Measurements from ENCODE around the gene SSC4D. TPM values are rescaled to one million over a fixed set of nuclear protein-coding genes. Genes with fewer than 3 reads are reported as not detected.
A peak's percentile ranks its signal among the peaks of the same experiment; 100 is the strongest.
"Not testable (repeated sequence)": the region's sequence is repeated elsewhere in the genome, so short reads cannot be mapped to it uniquely, and the experiment has no call there.

SSC4D gene
- total RNA-seq, 2 donors from 2014 or later, result 0.61 to 0.62 TPM

DNA sequence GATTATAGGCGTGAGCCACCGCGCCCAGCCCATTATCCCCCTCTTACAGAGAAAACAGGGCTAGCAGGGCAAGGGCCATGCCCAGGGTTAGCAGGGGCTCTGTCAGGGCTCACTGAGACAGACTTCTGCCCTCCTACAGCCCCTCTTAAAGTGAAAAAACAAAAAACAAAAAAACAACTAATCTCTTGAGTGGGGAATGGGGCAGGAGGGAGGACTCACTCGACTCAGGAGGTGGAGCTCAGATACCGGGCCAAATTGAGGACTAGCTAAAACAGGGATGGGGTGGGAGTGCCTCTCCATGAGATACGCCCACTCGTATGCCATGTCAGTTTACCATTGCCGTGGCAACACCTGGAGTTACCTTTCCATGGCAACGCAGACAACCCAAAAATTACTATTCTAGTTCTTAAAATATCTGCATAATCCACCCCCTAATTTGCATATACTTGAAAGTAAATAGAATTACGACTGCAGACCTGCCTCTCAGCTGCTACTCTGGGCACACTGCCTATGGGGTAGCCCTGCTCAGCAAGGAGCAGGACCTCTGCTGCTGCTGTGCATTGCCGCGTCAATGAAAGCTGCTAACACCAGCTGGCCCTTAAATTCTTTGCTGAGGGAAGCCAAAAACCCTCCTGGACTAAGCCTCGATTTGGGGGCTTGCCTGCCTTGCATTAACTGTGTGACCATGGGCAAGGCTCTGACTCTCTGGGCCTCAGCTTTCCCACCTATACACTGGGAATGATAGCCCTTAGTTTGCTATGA lies 13.4 kb downstream of the SSC4D start:
- Mint-ChIP-seq H3K9me3 (no peaks in the 10 kb centered on the region), H3K27ac (no peak overlapping the region), H3K36me3 (no peaks in the 10 kb centered on the region)
- ATAC-seq (no peak), DNase-seq (ENCODE audit: low spot score in 2 of 2) (no peak)

- not testable (repeated sequence) for H3K27ac Mint-ChIP-seq; H3K9me3 Mint-ChIP-seq; H3K36me3 Mint-ChIP-seq; ATAC-seq; DNase-seq (ENCODE audit: low spot score in 2 of 2)
Observed at GRCh38 chr7:76395605-76395964, 13.9 kb downstream of the SSC4D start.

DNA sequence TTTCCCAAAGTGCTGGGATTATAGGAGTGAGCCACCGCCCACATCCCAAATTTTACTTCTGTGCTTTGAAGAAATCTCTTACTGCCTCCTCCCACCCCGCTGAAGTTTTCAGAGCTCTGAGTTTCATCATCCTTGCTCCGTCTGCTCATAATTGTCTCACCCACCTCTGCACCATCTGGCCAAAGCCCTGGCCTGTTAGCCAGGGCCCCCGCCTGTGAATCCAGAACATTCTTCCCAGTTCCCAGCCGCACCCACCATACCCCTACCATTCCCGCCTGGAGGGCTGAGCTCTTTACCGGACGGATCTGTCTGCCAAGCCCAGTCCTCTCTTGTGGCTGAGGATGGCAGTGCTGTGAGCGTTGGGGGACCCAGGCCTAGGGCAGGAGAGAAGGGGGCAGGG lies 14.5 kb downstream of the SSC4D start:
- DNase-seq (ENCODE audit: low spot score in 2 of 2), result no peak
- H3K27ac Mint-ChIP-seq, result no peak overlapping the region
- no peaks in the 10 kb centered on the region for H3K36me3 Mint-ChIP-seq
- no peak for ATAC-seq
- H3K9me3 Mint-ChIP-seq, result no peaks in the 10 kb centered on the region

GRCh38 chr7:76393116-76394031 lies 16.1 kb downstream of the SSC4D start:
- ATAC-seq (peak; percentile 87 to 88), DNase-seq (ENCODE audit: low spot score in 2 of 2) (peak; percentile 93 to 96)
- Mint-ChIP-seq H3K9me3 (no peaks in the 10 kb centered on the region), H3K27ac (peak overlapping the region; percentile 69 to 88), H3K36me3 (no peaks in the 10 kb centered on the region)

GRCh38 chr7:76392531-76393115 lies 16.9 kb downstream of the SSC4D start:
- no peaks in the 10 kb centered on the region for H3K36me3 Mint-ChIP-seq
- DNase-seq (ENCODE audit: low spot score in 2 of 2) (no peak), ATAC-seq (peak in 1 of 2 donors; percentile 2)
- H3K9me3 Mint-ChIP-seq, result no peaks in the 10 kb centered on the region
- H3K27ac Mint-ChIP-seq, result peak overlapping the region; percentile 69 to 88

- H3K9me3 Mint-ChIP-seq, result no peaks in the 10 kb centered on the region
- H3K27ac Mint-ChIP-seq, result peak overlapping the region in 1 of 2 donors; percentile 56
- ATAC-seq (no peak), DNase-seq (ENCODE audit: low spot score in 2 of 2) (no peak)
- no peaks in the 10 kb centered on the region for H3K36me3 Mint-ChIP-seq
Observed at GRCh38 chr7:76390092-76390491, 19.4 kb downstream of the SSC4D start.

GRCh38 chr7:76387789-76388188 lies 21.7 kb downstream of the SSC4D start:
- H3K27ac Mint-ChIP-seq; H3K9me3 Mint-ChIP-seq; DNase-seq (ENCODE audit: low spot score in 2 of 2); ATAC-seq; H3K36me3 Mint-ChIP-seq: not testable (repeated sequence)

DNA sequence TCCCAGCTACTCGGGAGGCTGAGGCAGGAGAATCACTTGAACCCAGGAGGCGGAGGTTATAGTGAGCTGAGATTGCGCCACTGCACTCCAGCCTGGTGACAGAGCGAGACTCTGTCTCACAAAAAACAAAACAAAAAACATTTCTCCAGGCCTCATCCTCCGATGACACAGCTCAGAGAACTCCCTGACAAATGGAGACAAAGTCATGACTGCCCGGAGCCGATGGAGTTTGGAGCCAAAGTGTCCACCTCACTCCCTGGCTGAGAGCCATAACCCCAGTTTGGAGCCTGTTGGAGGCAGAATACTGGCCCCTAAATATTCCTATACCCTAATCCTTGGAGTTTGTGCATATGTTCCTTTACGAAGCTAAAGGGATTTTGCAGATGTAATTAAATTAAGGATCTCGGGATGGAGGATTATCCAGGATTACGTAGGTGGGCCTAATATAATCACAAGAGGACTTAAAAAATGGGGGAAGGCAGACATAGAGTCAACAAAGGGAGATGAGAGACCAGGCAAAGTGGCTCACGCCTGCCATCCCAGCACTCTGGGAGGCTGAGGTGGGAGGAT lies 22.7 kb downstream of the SSC4D start:
- Mint-ChIP-seq H3K36me3 (no peaks in the 10 kb centered on the region), H3K9me3 (no peaks in the 10 kb centered on the region), H3K27ac (no peak overlapping the region)
- DNase-seq (ENCODE audit: low spot score in 2 of 2), result no peak
- no peak for ATAC-seq

GRCh38 chr7:76383089-76383944 lies 26.2 kb downstream of the SSC4D start:
- no peak for DNase-seq (ENCODE audit: low spot score in 2 of 2)
- no peaks in the 10 kb centered on the region for H3K36me3 Mint-ChIP-seq
- no peak overlapping the region for H3K27ac Mint-ChIP-seq
- no peak for ATAC-seq
- no peaks in the 10 kb centered on the region for H3K9me3 Mint-ChIP-seq

DNA sequence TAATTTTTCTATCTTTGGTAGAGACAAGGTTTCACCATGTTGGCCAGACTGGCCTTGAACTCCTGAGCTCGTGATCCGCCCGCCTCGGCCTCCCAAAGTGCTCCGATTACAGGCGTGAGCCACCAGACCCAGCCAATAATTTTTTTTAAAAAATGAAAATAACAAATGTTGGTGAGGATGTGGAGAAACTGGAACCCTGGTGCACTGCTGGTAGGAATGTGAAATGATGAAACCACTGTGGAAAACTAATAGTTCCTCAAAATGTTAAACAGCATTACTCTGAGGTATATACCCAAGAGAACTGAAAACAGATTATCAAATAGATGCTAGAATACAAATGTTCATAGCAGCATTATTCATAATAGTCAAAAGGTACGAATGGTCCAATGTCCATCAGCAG lies 27.7 kb downstream of the SSC4D start:
- ATAC-seq, result no peak
- no peaks in the 10 kb centered on the region for H3K9me3 Mint-ChIP-seq
- no peak overlapping the region for H3K27ac Mint-ChIP-seq
- DNase-seq (ENCODE audit: low spot score in 2 of 2), result no peak
- no peaks in the 10 kb centered on the region for H3K36me3 Mint-ChIP-seq

- H3K36me3 Mint-ChIP-seq, result no peaks in the 10 kb centered on the region
- no peak for ATAC-seq
- no peak for DNase-seq (ENCODE audit: low spot score in 2 of 2)
- H3K9me3 Mint-ChIP-seq, result no peaks in the 10 kb centered on the region
- peak overlapping the region in 1 of 2 donors; percentile 71 for H3K27ac Mint-ChIP-seq
Observed at GRCh38 chr7:76380623-76380966, 28.9 kb downstream of the SSC4D start.

DNA sequence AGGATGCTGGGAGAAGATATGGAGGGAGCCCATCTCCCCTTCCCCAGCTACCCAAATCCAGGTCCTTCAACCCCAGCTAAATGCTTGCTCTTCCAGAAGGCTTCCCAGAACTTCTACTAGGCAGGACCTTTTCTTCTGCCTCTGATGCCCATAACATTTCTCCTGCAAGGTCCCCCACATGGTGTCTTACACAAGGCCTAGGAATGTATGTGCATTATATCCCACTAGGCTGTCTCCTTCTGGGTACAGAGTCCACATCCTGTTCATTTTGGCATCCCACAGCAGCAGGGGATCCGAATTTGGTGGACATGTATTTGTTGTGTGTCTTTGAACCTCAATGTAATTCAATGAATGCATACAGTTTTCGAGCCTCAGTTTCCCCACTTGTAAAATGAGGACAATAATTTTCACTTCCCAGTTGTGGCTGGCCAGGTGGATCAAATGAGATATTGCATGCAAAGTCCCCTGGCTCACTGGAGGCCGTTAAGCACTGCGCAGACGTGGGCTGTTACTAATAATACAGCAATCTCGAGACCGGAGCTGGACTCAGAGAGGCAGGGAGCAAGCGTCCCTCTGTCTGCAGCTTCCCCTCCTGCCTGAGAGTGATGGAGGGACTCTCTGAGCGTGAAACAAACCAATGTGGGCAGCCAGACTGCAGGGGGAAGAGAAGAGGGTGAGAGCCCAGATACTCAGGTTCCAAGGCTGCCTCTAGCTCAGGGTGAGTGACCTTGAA lies 32.1 kb downstream of the SSC4D start:
- no peak for ATAC-seq
- DNase-seq (ENCODE audit: low spot score in 2 of 2), result no peak
- H3K9me3 Mint-ChIP-seq, result no peaks in the 10 kb centered on the region
- H3K27ac Mint-ChIP-seq, result no peak overlapping the region
- no peaks in the 10 kb centered on the region for H3K36me3 Mint-ChIP-seq

- DNase-seq (ENCODE audit: low spot score in 2 of 2), result no peak
- H3K27ac Mint-ChIP-seq, result no peak overlapping the region
- no peak for ATAC-seq
- no peaks in the 10 kb centered on the region for H3K36me3 Mint-ChIP-seq
- no peaks in the 10 kb centered on the region for H3K9me3 Mint-ChIP-seq
Observed at GRCh38 chr7:76375251-76375650, 34.2 kb downstream of the SSC4D start.

DNA sequence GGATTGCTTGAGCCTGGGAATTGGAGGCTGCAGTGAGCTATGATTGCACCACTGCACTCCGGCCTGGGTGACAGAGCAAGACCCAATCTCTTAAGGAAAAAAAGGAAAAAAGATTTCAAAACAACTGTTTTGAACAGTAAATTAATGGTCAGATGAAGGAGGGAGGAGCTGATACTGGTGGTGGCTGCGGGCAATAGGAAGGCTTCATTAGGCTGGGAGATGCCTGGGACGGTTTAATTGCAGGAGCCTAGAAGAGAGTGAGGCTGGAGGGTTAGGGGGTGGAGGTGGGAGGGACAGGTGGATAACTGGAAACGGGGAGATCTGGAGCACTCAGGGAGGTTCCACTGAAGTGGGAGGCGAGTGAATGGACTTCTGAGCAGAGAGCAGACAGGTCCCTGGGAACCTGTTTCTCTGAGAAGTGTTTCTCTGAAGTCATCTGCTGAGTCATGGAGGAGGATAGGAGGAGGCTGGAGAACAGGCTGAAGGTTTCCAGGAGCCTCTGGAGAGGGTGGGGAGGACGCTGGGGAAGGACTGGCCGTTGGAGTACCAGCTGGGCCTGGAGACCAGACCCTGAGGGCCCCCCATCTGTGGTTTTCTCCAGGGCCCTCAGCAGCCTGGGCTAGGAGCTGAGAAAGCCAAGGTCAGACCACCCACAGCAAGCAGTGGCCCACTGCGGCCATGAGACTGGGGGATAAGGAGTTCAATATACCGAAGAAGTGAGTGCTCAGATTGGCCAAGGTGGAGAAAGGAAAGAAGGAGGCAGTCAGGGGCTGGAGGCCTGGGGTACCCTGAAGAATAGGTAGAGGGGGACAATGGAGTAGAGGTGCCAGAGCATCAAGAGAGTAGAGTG lies 36.3 kb downstream of the SSC4D start:
- Mint-ChIP-seq H3K36me3 (no peaks in the 10 kb centered on the region), H3K9me3 (no peaks in the 10 kb centered on the region), H3K27ac (peak overlapping the region in 1 of 2 donors; percentile 46)
- DNase-seq (ENCODE audit: low spot score in 2 of 2) (no peak), ATAC-seq (no peak)

DNA sequence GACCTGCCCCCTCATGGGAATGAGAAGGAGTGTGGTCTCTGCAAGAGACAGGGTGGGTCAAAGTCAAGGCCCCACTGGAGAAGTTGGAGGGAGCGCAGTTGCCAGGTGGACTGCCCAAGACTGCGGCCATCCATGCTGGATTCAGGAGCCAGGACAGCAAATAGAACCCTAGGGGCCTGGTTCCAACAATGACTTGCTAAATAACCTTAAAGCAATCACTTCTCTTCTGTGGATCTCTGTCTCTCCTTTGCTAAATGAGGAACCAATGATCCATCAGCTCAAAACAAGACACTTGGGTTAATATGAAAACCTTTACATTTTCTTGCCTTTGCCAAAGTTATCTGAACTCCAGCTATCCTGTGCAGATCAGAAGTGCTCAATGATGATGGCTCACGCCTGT lies 38.1 kb downstream of the SSC4D start:
- no peak overlapping the region for H3K27ac Mint-ChIP-seq
- ATAC-seq (no peak), DNase-seq (ENCODE audit: low spot score in 2 of 2) (no peak)
- H3K9me3 Mint-ChIP-seq, result no peaks in the 10 kb centered on the region
- no peaks in the 10 kb centered on the region for H3K36me3 Mint-ChIP-seq

All from activated naive CD4-positive, alpha-beta T cell treated with anti-CD3 and anti-CD28 coated beads, Interleukin-2, amount 50 U/mL, for 72 hours (primary cell).